CD1c-positive myeloid dendritic cell (primary cell): ENCODE data around the gene SCN5A.

Source experiments
- DNase-seq: peaks from one replicate; pipeline ENCODE4 v3.0.0-alpha.2; 2016; ENCODE audit errors: extremely low spot score

SCN5A gene

GRCh38 chr3:38649500-38650247 is at the start of gene SCN5A:
SCN5A (minus strand) TSS chr3:38649687; CDS start chr3:38633307, 16,380 bp downstream.
- peak; percentile 38 for DNase-seq

- no peak for DNase-seq
Observed at GRCh38 chr3:38698760-38699159, 49.3 kb upstream of the SCN5A start.

GRCh38 chr3:38698061-38698460 is 48.6 kb upstream of the SCN5A start:
- DNase-seq = no peak

GRCh38 chr3:38696034-38696433 is 46.5 kb upstream of the SCN5A start:
- DNase-seq = no peak

- no peak for DNase-seq
Observed at GRCh38 chr3:38690185-38690584, 40.7 kb upstream of the SCN5A start.

GRCh38 chr3:38689774-38690173 is 40.3 kb upstream of the SCN5A start:
- DNase-seq = no peak

- no peak for DNase-seq
Observed at GRCh38 chr3:38689346-38689745, 39.9 kb upstream of the SCN5A start.

GRCh38 chr3:38687321-38687720 is 37.8 kb upstream of the SCN5A start:
- DNase-seq = peak; percentile 31

GRCh38 chr3:38684546-38684945 is 35.1 kb upstream of the SCN5A start:
- DNase-seq = no peak

GRCh38 chr3:38669668-38670067 is 20.2 kb upstream of the SCN5A start:
- no peak for DNase-seq

- no peak for DNase-seq
Observed at GRCh38 chr3:38662544-38662943, 13.1 kb upstream of the SCN5A start.

GRCh38 chr3:38658841-38659240 is 9.4 kb upstream of the SCN5A start:
- no peak for DNase-seq

GRCh38 chr3:38657369-38657768 is 7.9 kb upstream of the SCN5A start:
- no peak for DNase-seq

- DNase-seq = peak; percentile 35
Observed at GRCh38 chr3:38655708-38656300, 6.3 kb upstream of the SCN5A start.

- no peak for DNase-seq
Observed at GRCh38 chr3:38653685-38654537, 4.4 kb upstream of the SCN5A start.

GRCh38 chr3:38652934-38653333 is 3.4 kb upstream of the SCN5A start:
- DNase-seq = no peak

- peak; percentile 81 for DNase-seq
Observed at GRCh38 chr3:38651153-38651789, 1.8 kb upstream of the SCN5A start.

- no peak for DNase-seq
Observed at GRCh38 chr3:38650248-38650951, 913 bp upstream of the SCN5A start.

- no peak for DNase-seq
Observed at GRCh38 chr3:38648659-38649499, 608 bp downstream of the SCN5A start.

- DNase-seq = no peak
Observed at GRCh38 chr3:38648024-38648658, 1.3 kb downstream of the SCN5A start.
